ENCODE measurements around the gene KLC1.

KLC1 gene

DNA sequence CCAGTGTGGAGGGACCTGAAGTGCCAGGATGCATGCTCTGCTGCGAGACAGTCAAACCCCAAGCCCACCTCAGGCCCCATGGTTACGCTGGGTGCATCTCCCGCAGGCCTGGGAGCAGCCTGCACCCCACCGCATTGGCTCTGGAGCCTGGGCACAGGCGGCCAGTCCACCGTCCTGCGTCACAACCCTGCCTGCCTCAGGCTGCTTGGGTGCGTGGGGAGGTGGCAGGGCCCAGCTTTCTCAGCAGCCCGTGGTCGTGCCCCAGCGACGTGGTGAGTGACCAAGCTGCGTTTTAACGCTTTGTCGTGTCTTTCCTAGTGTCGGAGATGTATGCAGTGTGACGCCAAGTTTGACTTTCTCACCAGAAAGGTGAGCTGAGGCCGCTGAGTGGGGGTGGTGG is 97.5 kb downstream of the KLC1 start:
- H3K4me3 ChIP-seq (ENCODE audit: low read depth, low read length) = no peak overlapping the region
- TF ChIP-seq, protein P1, sequence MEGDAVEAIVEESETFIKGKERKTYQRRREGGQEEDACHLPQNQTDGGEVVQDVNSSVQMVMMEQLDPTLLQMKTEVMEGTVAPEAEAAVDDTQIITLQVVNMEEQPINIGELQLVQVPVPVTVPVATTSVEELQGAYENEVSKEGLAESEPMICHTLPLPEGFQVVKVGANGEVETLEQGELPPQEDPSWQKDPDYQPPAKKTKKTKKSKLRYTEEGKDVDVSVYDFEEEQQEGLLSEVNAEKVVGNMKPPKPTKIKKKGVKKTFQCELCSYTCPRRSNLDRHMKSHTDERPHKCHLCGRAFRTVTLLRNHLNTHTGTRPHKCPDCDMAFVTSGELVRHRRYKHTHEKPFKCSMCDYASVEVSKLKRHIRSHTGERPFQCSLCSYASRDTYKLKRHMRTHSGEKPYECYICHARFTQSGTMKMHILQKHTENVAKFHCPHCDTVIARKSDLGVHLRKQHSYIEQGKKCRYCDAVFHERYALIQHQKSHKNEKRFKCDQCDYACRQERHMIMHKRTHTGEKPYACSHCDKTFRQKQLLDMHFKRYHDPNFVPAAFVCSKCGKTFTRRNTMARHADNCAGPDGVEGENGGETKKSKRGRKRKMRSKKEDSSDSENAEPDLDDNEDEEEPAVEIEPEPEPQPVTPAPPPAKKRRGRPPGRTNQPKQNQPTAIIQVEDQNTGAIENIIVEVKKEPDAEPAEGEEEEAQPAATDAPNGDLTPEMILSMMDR (IDR thresholded peaks at IDR 0.05; ENCODE audit: low read depth, low read length, missing control alignments) = no peak
- no peak for DNase-seq (ENCODE audit: low read depth)

- H3K4me3 ChIP-seq (ENCODE audit: low read depth, low read length) = no peak overlapping the region
- TF ChIP-seq, protein P1 (IDR thresholded peaks at IDR 0.05; ENCODE audit: low read depth, low read length, missing control alignments) = no peak
- no peak for DNase-seq (ENCODE audit: low read depth)
Measured at GRCh38 chr14:103727313-103727980, 98.4 kb downstream of the KLC1 start.

GRCh38 chr14:103728141-103728540 is 99.1 kb downstream of the KLC1 start:
- TF ChIP-seq, protein P1 (IDR thresholded peaks at IDR 0.05; ENCODE audit: low read depth, low read length, missing control alignments) = no peak
- DNase-seq (ENCODE audit: low read depth) = no peak
- no peak overlapping the region for H3K4me3 ChIP-seq (ENCODE audit: low read depth, low read length)

GRCh38 chr14:103728721-103729120 is 99.7 kb downstream of the KLC1 start:
- TF ChIP-seq, protein P1 (IDR thresholded peaks at IDR 0.05; ENCODE audit: low read depth, low read length, missing control alignments) = no peak
- DNase-seq (ENCODE audit: low read depth) = no peak
- no peak overlapping the region for H3K4me3 ChIP-seq (ENCODE audit: low read depth, low read length)

DNA sequence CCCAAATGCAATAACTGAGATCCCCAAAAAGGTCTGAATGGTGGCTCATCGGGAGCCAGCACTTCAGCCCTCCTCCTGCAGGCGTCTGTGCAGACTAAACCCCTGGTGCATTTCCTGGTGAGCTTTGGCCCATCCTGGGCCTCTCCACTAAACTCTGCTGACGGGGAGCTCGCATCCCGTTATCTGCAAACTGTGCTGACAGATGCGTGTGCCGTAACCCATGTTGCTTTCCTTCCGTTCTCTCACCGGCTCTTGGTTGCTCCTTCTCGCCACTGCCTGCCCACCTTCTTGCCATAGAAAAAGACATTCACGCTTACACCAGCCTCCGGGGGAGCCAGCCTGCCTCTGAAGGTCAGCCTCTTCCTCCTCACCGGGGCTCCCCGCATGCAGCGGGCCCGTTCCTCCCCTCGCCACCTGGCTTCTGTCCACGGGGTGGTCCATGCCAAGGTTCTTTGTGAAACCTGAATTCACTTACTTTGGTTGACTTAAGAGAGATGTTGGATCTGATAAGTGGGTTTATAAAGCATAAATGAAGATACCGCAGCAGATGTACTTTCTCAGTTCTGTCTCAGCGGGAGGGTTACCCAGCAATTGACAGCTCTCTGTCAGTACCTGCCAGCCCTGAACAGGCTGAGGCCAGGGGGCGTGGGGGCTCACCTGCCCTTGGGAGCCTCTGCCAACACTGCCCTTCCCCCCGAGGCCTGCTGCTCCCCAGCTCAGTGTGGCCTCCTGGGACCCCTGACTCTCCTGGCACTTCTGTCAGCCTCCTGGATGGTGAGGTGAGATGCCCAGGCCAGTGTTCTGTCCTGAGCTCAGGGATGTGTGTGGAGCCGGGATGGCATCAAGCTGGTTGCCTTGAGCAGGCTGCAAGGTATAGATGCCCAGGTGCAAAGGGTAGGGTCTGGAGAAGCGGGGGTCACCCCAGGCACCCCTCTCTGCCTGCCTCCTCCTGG is 100.8 kb downstream of the KLC1 start:
- TF ChIP-seq, protein P1 (IDR thresholded peaks at IDR 0.05; ENCODE audit: low read depth, low read length, missing control alignments) = no peak
- DNase-seq (ENCODE audit: low read depth) = no peak
- H3K4me3 ChIP-seq (ENCODE audit: low read depth, low read length) = no peak overlapping the region

- TF ChIP-seq, protein P1 (IDR thresholded peaks at IDR 0.05; ENCODE audit: low read depth, low read length, missing control alignments) = no peak
- no peak for DNase-seq (ENCODE audit: low read depth)
Measured at GRCh38 chr14:103730490-103731035, 101.6 kb downstream of the KLC1 start.

More at GRCh38 chr14:103730490-103731035, 101.6 kb downstream of the KLC1 start:
- H3K4me3 ChIP-seq (ENCODE audit: low read depth, low read length) = no peak overlapping the region

Measured in GM12864 (cell line).